ENCODE measurements around the gene KRT26. TPM values are rescaled to one million over a fixed set of nuclear protein-coding genes. Genes with fewer than 3 reads are reported as not detected.

Gene KRT26
- total RNA-seq, 1 experiment from 2014 or later: not detected

DNA sequence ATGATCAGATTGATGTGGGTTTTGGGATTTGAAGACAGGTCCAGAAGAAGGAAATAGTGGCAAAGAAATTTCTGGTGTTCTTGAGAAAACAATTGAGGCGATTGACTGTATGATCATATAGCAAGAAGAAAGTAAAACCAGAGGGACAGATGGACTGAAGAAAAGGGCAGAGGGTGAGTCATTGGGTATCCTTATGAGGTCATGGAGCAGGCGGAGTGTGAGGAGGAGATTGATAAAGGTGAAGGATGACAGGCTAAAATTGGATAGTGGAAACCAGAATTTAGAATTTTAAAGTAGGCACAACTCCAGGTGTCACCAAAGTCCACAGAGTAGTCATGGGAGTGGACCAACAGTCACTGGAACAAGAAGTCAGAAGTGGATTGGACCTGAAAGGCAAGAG lies 29.2 kb upstream of the KRT26 start:
- no peak for TF ChIP-seq CTCF (conservative IDR thresholded peaks at IDR 0.05)
- H3T11ph ChIP-seq (ENCODE audit: low read length): no peak overlapping the region
- H3K4me1 ChIP-seq (ENCODE audit: insufficient read depth, low read length): no peaks in the 10 kb centered on the region
- no peak overlapping the region for H2BK5ac ChIP-seq (ENCODE audit: insufficient read length, low read length)
- Mint-ChIP-seq H3K36me3 (ENCODE audit: insufficient read depth in 1 of 3, low read depth in 3 of 3) (no peaks in the 10 kb centered on the region), H3K4me3 (no peak overlapping the region), H3K27me3 (ENCODE audit: low read depth) (peaks cover 32% of the 10 kb centered on the region), H3K27ac (no peak overlapping the region), H3K4me1 (peaks cover 0 to 2% of the 10 kb centered on the region in 2 experiments; a peak in 1 of 4 replicates), H3K9me3 (peaks cover 0 to 4% of the 10 kb centered on the region in 2 experiments; a peak in 2 of 5 replicates)
- no peak overlapping the region for H2BK15ac ChIP-seq (ENCODE audit: low read depth, low read length)
- H4K5ac ChIP-seq (ENCODE audit: insufficient read length, low read depth, low read length): no peak overlapping the region
- H2AFZ ChIP-seq (ENCODE audit: low read length): no peak overlapping the region
- H3K4me2 ChIP-seq (ENCODE audit: insufficient read depth, insufficient read length, low read length): no peak overlapping the region
- no peak overlapping the region for H3K9ac ChIP-seq (ENCODE audit: extremely low read depth, insufficient read length, low read length)
- no peak overlapping the region for H4K8ac ChIP-seq (replicated peaks; ENCODE audit: insufficient read length, low read depth, low read length)
- no peak overlapping the region for H2AK5ac ChIP-seq (ENCODE audit: insufficient read length, low read length)
- no peaks in the 10 kb centered on the region for H3K79me2 ChIP-seq (ENCODE audit: insufficient read depth, low read length)
- no peak overlapping the region for H2BK120ac ChIP-seq (ENCODE audit: low read depth, low read length, poor library complexity, severe bottlenecking)
- H3K18ac ChIP-seq (ENCODE audit: insufficient read length, low read depth, low read length): no peak overlapping the region
- no CpG with 5 or more reads among the region's 2 CpGs for WGBS (ENCODE audit: extremely low coverage, insufficient read length, low lambda C conversion rate)
- H2BK20ac ChIP-seq (ENCODE audit: low read depth, low read length, poor library complexity, severe bottlenecking): no peak overlapping the region
- H4K91ac ChIP-seq (ENCODE audit: insufficient read length, low read depth, low read length): no peak overlapping the region
- H3K27me3 ChIP-seq (ENCODE audit: insufficient read depth, low read length): no peaks in the 10 kb centered on the region
- H3K9me3 ChIP-seq (ENCODE audit: control insufficient read depth, low read depth, low read length): no peaks in the 10 kb centered on the region
- no peaks in the 10 kb centered on the region for H3K23me2 ChIP-seq (ENCODE audit: insufficient read length, low read depth, low read length, poor library complexity, severe bottlenecking)
- DNase-seq: no peak
- H4K20me1 ChIP-seq (ENCODE audit: control insufficient read depth, insufficient read depth, insufficient read length): no peaks in the 10 kb centered on the region
- no peak overlapping the region for H3K56ac ChIP-seq (ENCODE audit: insufficient read length, low read depth, low read length)
- no peak overlapping the region for H3K4ac ChIP-seq (ENCODE audit: low read depth, low read length)
- no peak overlapping the region for H3K14ac ChIP-seq (ENCODE audit: insufficient read depth, low read length)
- no peaks in the 10 kb centered on the region for H3K79me1 ChIP-seq (ENCODE audit: insufficient read depth, low read depth, low read length, poor library complexity, severe bottlenecking)
- H3K23ac ChIP-seq (ENCODE audit: insufficient read length, low read depth, low read length): no peak overlapping the region
- H3K27ac ChIP-seq (ENCODE audit: insufficient read length, low read depth, low read length): no peak overlapping the region
- no peak overlapping the region for H2BK12ac ChIP-seq (ENCODE audit: insufficient read length, low read depth, low read length)
